Endometrium (tissue), 2 donors: Measurements from ENCODE around the gene PLK1.

Experiments
- FAIRE-seq: peaks from 2 replicates; lab custom pipeline; 2012; peaks lifted over from hg19 to GRCh38; lab: Jason Lieb, UNC
- donor health status: control.
- donor health status: control.

Gene PLK1

GRCh38 chr16:23679986-23680336, 1.3 kb downstream of the PLK1 start:
- no peak for FAIRE-seq

- no peak for FAIRE-seq
Observed at GRCh38 chr16:23682181-23682580, 3.5 kb downstream of the PLK1 start.

- no peak for FAIRE-seq
Observed at GRCh38 chr16:23683487-23683886, 4.8 kb downstream of the PLK1 start.

GRCh38 chr16:23687034-23687808, 8.5 kb downstream of the PLK1 start:
- FAIRE-seq, result no peak

GRCh38 chr16:23689442-23690187, 10.9 kb downstream of the PLK1 start:
- FAIRE-seq, result no peak

- no peak for FAIRE-seq
Observed at GRCh38 chr16:23690771-23691482, 12.2 kb downstream of the PLK1 start.

GRCh38 chr16:23691483-23692189, 12.9 kb downstream of the PLK1 start:
- FAIRE-seq, result no peak

- FAIRE-seq, result no peak
Observed at GRCh38 chr16:23692190-23692837, 13.6 kb downstream of the PLK1 start.

- FAIRE-seq, result no peak
Observed at GRCh38 chr16:23694265-23694643, 15.6 kb downstream of the PLK1 start.

GRCh38 chr16:23694644-23695373, 16.1 kb downstream of the PLK1 start:
- no peak for FAIRE-seq

- FAIRE-seq, result no peak
Observed at GRCh38 chr16:23695756-23696155, 17.1 kb downstream of the PLK1 start.

- FAIRE-seq, result no peak
Observed at GRCh38 chr16:23699100-23699499, 20.4 kb downstream of the PLK1 start.

GRCh38 chr16:23700093-23700492, 21.4 kb downstream of the PLK1 start:
- no peak for FAIRE-seq

GRCh38 chr16:23700509-23700908, 21.8 kb downstream of the PLK1 start:
- no peak for FAIRE-seq

GRCh38 chr16:23701045-23701444, 22.4 kb downstream of the PLK1 start:
- FAIRE-seq, result no peak

- FAIRE-seq, result no peak
Observed at GRCh38 chr16:23702951-23703350, 24.3 kb downstream of the PLK1 start.

GRCh38 chr16:23704772-23705516, 26.3 kb downstream of the PLK1 start:
- FAIRE-seq, result no peak

- no peak for FAIRE-seq
Observed at GRCh38 chr16:23705517-23705902, 26.8 kb downstream of the PLK1 start.

GRCh38 chr16:23706439-23706838, 27.8 kb downstream of the PLK1 start:
- FAIRE-seq, result no peak

GRCh38 chr16:23709536-23709935, 30.8 kb downstream of the PLK1 start:
- no peak for FAIRE-seq

GRCh38 chr16:23710008-23710407, 31.3 kb downstream of the PLK1 start:
- FAIRE-seq, result no peak
